GM18507 (cell line): Measurements from ENCODE around the gene SECTM1.
"Not testable (repeated sequence)": the region's sequence is repeated elsewhere in the genome, so short reads cannot be mapped to it uniquely, and the experiment has no call there.

ENCODE experiments used
- DNase-seq: peaks from one replicate; pipeline ENCODE4 v3.0.0; 2011; ENCODE audit warnings: low read depth; ENCODE audit not compliant: insufficient read length; ENCODE audit errors: extremely low spot score
- FAIRE-seq: peaks from 2 replicates; lab custom pipeline; 2011; peaks lifted over from hg19 to GRCh38; lab: Jason Lieb, UNC

SECTM1 gene

GRCh38 chr17:82370471-82371332 lies 37.1 kb upstream of the SECTM1 start:
- DNase-seq (no peak), FAIRE-seq (peak; percentile 84)

- DNase-seq (no peak), FAIRE-seq (no peak)
These were observed 35.6 kb upstream of the SECTM1 start for GRCh38 chr17:82369211-82369610.

DNA sequence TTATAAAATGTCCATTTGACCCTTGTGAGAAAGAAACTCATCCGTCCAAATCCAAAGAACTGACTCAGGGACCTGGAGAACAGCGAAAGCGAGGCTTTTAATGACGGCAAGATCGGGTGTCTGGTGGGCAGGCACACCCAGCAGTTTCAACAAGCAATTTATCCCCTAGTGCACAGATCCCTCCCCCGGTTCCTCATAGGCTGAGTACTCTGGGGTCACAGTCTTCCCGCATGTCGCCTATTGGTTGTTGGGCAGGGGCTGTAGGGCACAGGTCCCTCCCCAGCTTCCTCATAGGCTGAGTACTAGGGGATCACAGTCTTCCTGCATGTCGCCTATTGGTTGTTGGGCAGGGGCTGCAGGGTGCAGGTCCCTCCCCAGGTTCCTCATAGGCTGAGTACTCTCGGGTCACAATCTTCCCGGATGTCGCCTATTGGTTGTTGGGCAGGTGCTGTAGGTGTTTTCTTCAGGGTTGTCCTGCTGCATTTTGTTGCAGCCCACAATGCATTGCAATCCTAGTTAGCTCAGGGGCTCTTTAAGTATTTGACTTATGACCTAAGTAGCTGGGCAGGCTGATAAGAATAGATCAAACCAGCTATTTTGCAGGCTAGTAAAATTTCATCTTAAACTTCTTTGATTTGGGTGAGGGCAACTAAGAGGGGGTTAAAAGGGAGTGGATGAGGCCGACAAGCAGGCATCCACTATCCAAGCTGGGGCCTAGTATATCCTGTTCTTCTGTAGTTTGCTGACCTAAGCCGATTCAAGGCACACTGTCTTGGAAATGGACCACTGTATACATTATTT lies 34.4 kb upstream of the SECTM1 start:
- DNase-seq (no peak), FAIRE-seq (no peak)

- DNase-seq (no peak), FAIRE-seq (no peak)
These were observed 33.2 kb upstream of the SECTM1 start for GRCh38 chr17:82366749-82367148.

DNA sequence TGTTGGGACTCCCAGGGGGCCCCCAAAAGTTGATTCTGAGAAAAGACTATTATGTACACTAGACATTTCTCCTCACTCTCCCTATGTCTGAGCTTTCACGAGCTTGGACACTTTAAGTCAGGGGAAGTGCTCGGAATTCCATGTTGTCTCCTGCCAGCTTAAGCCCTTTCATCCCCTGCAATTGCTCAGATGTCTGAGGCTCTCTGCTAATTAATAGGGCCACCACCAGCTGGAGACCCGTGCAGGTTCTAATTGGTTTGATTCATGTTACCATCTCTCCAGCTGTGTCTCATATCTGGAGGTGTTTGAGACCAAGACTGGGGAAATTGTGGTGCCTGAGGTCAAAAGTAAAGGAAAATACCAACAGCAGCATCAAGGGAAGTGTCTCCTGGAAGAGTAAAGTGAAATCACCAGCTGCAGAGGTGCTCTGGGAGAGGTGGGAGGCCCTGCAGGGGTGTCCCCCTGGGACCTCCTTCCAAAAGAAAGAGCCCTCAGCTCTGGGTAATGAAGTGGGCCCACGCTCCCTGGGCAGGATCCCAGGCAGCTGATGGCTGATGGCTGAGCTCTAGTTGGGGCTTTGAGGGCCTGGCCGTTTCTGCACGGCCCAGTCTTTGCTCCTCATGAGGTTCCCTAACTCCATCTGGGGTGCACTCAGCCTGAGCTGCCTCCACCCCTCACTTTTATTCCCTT lies 32.2 kb upstream of the SECTM1 start:
- DNase-seq = no peak
- no peak for FAIRE-seq

DNA sequence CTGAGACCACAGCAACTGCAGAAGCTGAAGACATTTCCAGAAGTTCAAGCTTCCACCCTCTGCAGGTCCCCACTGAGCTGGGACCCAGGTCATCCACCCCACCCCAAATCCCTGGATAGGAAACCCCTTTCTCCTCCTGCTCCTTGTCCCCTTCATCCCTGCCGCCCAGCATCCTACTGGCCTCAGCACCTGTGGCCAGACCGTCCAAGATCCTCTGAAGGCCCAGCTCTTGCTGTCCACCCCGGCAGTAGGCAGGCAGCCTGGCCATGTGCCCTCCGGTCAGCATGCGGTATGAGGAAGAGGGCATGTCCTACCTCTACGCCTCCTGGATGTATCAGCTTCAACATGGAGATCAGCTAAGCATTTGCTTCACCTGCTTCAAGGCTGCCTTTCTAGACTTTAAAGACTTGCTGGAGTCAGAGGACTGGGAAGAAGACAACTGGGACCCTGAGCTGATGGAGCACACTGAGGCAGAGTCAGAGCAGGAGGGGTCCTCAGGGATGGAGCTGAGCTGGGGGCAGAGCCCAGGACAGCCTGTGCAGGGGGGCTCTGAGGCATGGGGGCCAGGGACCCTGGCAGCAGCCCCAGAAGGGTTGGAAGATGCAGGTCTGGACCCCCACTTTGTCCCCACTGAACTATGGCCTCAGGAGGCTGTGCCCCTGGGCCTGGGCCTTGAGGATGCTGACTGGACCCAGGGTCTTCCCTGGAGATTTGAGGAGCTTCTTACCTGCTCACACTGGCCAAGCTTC lies 28.5 kb upstream of the SECTM1 start:
- DNase-seq (no peak), FAIRE-seq (no peak)

- not testable (repeated sequence) for DNase-seq, FAIRE-seq
These were observed 26.0 kb upstream of the SECTM1 start for GRCh38 chr17:82359451-82360074.

GRCh38 chr17:82358465-82359350 lies 25.1 kb upstream of the SECTM1 start, which contains the start of gene TEX19:
Gene TEX19, plus strand, starts transcription at chr17:82359247. Its CDS starts 2,904 bp downstream, at chr17:82362151.
- DNase-seq = no peak
- no peak for FAIRE-seq

- FAIRE-seq (no peak), DNase-seq (no peak)
These were observed 23.8 kb upstream of the SECTM1 start for GRCh38 chr17:82357394-82357793.

GRCh38 chr17:82356845-82357355 lies 23.3 kb upstream of the SECTM1 start:
- FAIRE-seq = no peak
- DNase-seq = no peak

- FAIRE-seq (no peak), DNase-seq (no peak)
These were observed 22.3 kb upstream of the SECTM1 start for GRCh38 chr17:82355770-82356427.

- FAIRE-seq (no peak), DNase-seq (no peak)
These were observed 21.3 kb upstream of the SECTM1 start for GRCh38 chr17:82354804-82355308.

DNA sequence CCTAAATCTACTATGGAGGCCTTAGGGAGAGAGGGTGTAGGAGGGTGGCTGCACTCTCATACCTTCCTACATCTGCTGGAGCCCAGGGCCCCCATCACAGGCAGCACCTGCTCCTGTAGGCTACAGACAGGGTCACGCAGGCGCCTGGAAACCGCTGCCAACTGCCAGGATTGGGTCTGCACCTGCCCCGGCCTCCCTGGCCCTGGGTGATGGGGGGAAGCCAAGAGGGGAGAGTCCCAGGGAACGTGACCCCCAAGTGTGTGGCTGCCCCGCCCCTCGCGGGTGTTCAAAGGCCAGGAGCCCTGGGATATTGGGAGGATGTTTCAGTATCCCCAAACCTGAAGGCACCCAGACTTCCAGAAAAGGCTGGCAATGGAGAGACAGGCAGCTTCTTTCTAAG lies 19.9 kb upstream of the SECTM1 start:
- no peak for FAIRE-seq
- DNase-seq = no peak

GRCh38 chr17:82351713-82352488 lies 18.3 kb upstream of the SECTM1 start:
- peak; percentile 93 for FAIRE-seq

GRCh38 chr17:82351254-82351712 lies 17.7 kb upstream of the SECTM1 start:
- DNase-seq = no peak
- peak; percentile 85 for FAIRE-seq

More at GRCh38 chr17:82351713-82352488, 18.3 kb upstream of the SECTM1 start:
- peak; percentile 73 for DNase-seq
